NT2/D1 (cell line): ENCODE data around the gene DRC7.

Experiments
- SUZ12 ChIP-seq: IDR thresholded peaks from 2 replicates; pipeline ENCODE4 v1.6.1; 2011; ENCODE audit not compliant: insufficient read length, insufficient read depth; ENCODE audit errors: extremely low read depth
- YY1 ChIP-seq: IDR thresholded peaks from 2 replicates; pipeline ENCODE4 v1.6.1; 2011; ENCODE audit not compliant: insufficient read length, insufficient read depth
- ZNF274 ChIP-seq: IDR thresholded peaks from 2 replicates; pipeline ENCODE4 v1.6.1; 2011; ENCODE audit warnings: mild to moderate bottlenecking, low read depth, low read length

DNA sequence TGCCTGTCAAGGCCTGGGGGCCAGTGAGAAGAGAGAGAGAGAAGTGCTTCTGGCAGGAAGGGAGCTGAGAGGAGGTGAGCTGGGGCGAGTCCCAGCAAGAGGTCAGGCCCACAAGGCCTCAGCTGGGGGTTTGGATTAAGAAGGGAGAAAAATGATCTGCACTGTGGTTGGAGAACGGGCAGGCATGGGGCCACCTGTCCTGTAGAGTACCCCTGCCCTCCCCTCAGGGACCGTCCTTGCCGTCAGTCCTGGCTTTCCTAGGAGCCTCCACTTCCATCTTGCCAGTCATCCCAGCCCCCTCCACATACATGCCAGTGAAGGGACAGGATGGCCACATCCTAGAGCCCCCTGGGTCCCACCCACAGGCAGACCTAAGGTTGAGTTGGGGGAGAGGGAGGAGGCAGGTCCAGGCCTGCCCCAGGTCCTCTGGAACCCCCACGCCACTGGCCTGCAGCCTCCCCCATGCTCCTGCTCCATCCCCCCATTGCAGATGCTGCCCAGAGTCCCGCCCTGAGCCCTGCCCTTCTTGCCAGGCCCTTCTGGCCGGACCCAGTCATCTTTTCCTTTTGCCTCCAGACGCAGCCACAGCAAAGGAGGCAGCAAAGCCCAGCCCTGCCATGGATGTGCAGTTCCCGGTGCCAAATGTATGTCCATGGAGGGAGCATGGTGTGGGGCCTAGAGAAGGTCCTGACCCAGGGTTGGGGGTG is 59.9 kb downstream of the DRC7 start:
- TF ChIP-seq SUZ12 (no peak), YY1 (no peak), ZNF274 (no peak)
